Breast epithelium (tissue), 4 donors: ENCODE results near the gene TNK2. TPM values are rescaled to one million over a fixed set of nuclear protein-coding genes. Genes with fewer than 3 reads are reported as not detected.

ENCODE experiments used
- DNase-seq, 2 donors: peaks; one replicate each; pipeline ENCODE4 v3.0.0-alpha.2; 2019; ENCODE audit warnings: low spot score in 2 of 2
- H3K27ac ChIP-seq, 2 donors: fragments of 200-600 bp; sonication (generic) in 1 of 2; one replicate each; pipeline ENCODE4 v1.5.1; 2016 to 2019; ENCODE audit warnings: mild to moderate bottlenecking in 1 of 2
- H3K27me3 ChIP-seq, 2 donors: fragments of 200-600 bp; sonication (generic) in 1 of 2; one replicate each; pipeline versions ENCODE4 v1.5.1 to v1.6.0; 2017 to 2019; ENCODE audit warnings: control low read depth in 1 of 2, mild to moderate bottlenecking in 1 of 2
- H3K36me3 ChIP-seq: fragments of 200-600 bp; one replicate; pipeline ENCODE4 v1.5.1; 2019
- H3K4me1 ChIP-seq, 2 donors: fragments of 200-600 bp; sonication (generic); one replicate each; pipeline ENCODE4 v1.5.1; 2016 to 2019; ENCODE audit warnings: control low read depth in 1 of 2
- H3K4me3 ChIP-seq, 3 donors: fragments of 200-600 bp; sonication (generic); 1 replicate in 2 of 3; 2 replicates in 1 of 3; pipeline ENCODE4 v1.5.1; 2016 to 2019; ENCODE audit warnings: mild to moderate bottlenecking in 3 of 3, moderate library complexity in 2 of 3
- H3K9me3 ChIP-seq, 2 donors: fragments of 200-600 bp; sonication (generic) in 1 of 2; one replicate each; pipeline ENCODE4 v1.5.1; 2016 to 2019; ENCODE audit warnings: control low read depth in 1 of 2
- POLR2A ChIP-seq: fragments of 450-650 bp; IDR thresholded peaks from one replicate; pipeline ENCODE4 v1.6.1; 2016; ENCODE audit warnings: antibody characterized with exemption, mild to moderate bottlenecking, moderate library complexity
- POLR2AphosphoS5 ChIP-seq, 3 donors: sonication (generic); formaldehyde crosslinking; IDR thresholded peaks; one replicate each; pipeline ENCODE4 v1.6.1; 2017; ENCODE audit warnings: antibody characterized with exemption in 3 of 3
- intact Hi-C: fragments of 100-400 bp; cut with DNase I; formaldehyde crosslinking; loops from one replicate; pipeline ENCODE4 v1.15.1; 2023; ENCODE audit warnings: low total_unique reads
- total RNA-seq, 3 donors: library from RNA; depleted of rRNA; stranded (reverse); fragments of >200 nt; gene quantifications; one replicate each; pipeline ENCODE4 v1.1.0, GENCODE V29; 2016
- TF ChIP-seq, protein P1 (sequence below), 3 donors: fragments of 450-650 bp; IDR thresholded peaks; one replicate each; pipeline ENCODE4 v1.5.1; 2016 to 2017; ENCODE audit warnings: antibody characterized with exemption in 3 of 3, mild to moderate bottlenecking in 3 of 3, moderate library complexity in 3 of 3

TNK2 gene
- total RNA-seq, 3 donors from 2014 or later = 13.1 to 28.7 (median 24.9) TPM

DNA sequence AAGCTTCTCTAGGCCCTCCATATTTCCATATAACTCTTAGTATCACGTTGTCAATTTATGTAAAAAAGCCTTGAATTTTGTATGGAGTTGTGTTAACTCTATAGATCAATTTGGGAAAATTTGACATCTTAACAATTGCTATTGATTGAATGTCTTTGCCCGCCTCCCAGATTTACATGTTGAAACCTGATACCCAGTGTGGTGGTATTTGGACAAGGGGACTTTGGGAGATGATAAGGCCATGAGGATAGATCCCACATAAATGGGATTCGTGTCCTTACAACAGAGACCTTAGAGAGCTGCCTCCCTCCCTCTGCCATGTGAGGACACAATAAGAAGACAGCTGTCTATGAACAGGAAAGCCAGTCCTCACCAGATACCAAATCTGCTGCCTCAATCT lies 21.1 kb upstream of the TNK2 start:
- no peaks in the 10 kb centered on the region for H3K4me1 ChIP-seq
- DNase-seq = no peak
- H3K4me3 ChIP-seq = no peak overlapping the region
- no peak overlapping the region for H3K27ac ChIP-seq
- TF ChIP-seq POLR2A (no peak), POLR2AphosphoS5 (IDR thresholded peaks at IDR 0.05) (no peak)
- TF ChIP-seq, protein P1, sequence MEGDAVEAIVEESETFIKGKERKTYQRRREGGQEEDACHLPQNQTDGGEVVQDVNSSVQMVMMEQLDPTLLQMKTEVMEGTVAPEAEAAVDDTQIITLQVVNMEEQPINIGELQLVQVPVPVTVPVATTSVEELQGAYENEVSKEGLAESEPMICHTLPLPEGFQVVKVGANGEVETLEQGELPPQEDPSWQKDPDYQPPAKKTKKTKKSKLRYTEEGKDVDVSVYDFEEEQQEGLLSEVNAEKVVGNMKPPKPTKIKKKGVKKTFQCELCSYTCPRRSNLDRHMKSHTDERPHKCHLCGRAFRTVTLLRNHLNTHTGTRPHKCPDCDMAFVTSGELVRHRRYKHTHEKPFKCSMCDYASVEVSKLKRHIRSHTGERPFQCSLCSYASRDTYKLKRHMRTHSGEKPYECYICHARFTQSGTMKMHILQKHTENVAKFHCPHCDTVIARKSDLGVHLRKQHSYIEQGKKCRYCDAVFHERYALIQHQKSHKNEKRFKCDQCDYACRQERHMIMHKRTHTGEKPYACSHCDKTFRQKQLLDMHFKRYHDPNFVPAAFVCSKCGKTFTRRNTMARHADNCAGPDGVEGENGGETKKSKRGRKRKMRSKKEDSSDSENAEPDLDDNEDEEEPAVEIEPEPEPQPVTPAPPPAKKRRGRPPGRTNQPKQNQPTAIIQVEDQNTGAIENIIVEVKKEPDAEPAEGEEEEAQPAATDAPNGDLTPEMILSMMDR (IDR thresholded peaks at IDR 0.05) = no peak
- intact Hi-C loops = no loop called here
- H3K27me3 ChIP-seq = no peaks in the 10 kb centered on the region
- H3K9me3 ChIP-seq = no peaks in the 10 kb centered on the region
- H3K36me3 ChIP-seq = no peaks in the 10 kb centered on the region

DNA sequence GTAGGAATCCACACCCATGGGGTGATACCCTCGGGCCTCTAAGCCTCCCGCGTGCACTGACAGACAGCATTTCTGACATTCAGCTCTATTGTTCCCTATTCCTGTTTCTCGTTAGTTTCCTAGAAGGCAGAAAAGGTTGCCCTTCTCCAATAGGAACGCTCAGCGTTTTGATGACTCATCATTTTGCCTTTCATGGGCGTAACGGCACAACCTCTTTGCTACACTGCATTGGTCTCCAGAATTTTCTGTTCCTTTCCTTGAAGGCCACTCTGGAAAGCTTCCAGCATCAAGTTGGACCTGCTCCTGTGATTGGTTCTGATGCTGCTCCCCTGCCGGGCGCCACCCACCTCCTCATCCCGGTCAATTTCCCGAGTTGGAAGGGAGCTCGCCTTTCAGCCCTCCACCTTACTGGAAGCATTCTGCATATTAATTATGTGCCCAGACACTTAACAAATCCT lies 13.0 kb upstream of the TNK2 start:
- H3K4me1 ChIP-seq = no peaks in the 10 kb centered on the region
- H3K4me3 ChIP-seq = no peak overlapping the region
- no peaks in the 10 kb centered on the region for H3K9me3 ChIP-seq
- intact Hi-C loops = no loop called here
- no peak overlapping the region for H3K27ac ChIP-seq
- TF ChIP-seq POLR2A = no peak
- TF ChIP-seq, protein P1 (IDR thresholded peaks at IDR 0.05) = no peak
- TF ChIP-seq POLR2AphosphoS5 (IDR thresholded peaks at IDR 0.05) = no peak
- no peaks in the 10 kb centered on the region for H3K36me3 ChIP-seq
- no peaks in the 10 kb centered on the region for H3K27me3 ChIP-seq
- peak in 1 of 2 donors; percentile 9 for DNase-seq

DNA sequence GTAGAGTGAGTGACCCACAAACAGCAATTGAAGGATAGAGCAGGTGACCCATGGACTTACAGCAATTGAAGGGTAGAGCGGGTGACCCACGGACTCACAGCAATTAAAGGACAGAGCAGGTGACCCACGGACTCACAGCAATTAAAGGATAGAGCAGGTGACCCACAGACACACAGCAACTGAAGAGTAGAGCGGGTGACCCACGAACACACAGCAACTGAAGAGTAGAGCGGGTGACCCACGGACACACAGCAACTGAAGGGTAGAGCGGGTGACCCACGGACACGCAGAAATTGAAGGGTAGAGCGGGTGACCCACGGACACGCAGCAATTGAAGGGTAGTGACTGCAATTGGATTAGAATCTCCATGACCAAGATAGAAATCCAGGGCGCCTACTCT lies 9.8 kb upstream of the TNK2 start:
- intact Hi-C loops = loop anchor here (2.0 kb wide), 1 partner anchor 61 kb away; no protein-coding TSS in a partner anchor
- no peak for TF ChIP-seq POLR2A
- TF ChIP-seq POLR2AphosphoS5 (IDR thresholded peaks at IDR 0.05) = no peak
- TF ChIP-seq, protein P1 (IDR thresholded peaks at IDR 0.05) = no peak
- Histone ChIP-seq H3K9me3 (no peaks in the 10 kb centered on the region), H3K4me3 (no peak overlapping the region), H3K27ac (no peak overlapping the region), H3K4me1 (peaks cover 0 to 9% of the 10 kb centered on the region in 2 donors), H3K27me3 (no peaks in the 10 kb centered on the region), H3K36me3 (no peaks in the 10 kb centered on the region)
- DNase-seq = peak in 1 of 2 donors; percentile 28

DNA sequence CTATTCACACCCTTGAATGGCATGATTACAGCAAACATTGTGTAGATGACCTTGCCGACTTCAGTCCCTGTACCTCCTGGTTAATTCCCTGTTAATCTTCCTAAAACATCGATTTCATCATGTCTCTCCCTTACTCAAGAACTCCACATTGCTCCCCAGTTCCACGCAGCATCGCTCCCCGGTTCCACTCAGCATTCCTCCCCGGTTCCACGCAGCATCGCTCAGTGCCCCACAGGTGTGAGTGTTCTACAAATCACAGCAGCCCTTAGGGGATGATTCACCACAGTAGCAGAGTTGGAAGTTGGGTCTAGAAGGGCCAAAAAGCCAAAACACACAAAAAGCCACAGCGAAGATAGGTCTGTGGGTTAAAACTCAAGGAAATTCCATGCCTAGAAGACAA lies 8.6 kb upstream of the TNK2 start:
- TF ChIP-seq, protein P1 (IDR thresholded peaks at IDR 0.05) = no peak
- no peak for TF ChIP-seq POLR2A
- TF ChIP-seq POLR2AphosphoS5 (IDR thresholded peaks at IDR 0.05) = no peak
- intact Hi-C loops = no loop called here
- Histone ChIP-seq H3K9me3 (no peaks in the 10 kb centered on the region), H3K27ac (no peak overlapping the region), H3K4me3 (no peak overlapping the region), H3K27me3 (no peaks in the 10 kb centered on the region), H3K36me3 (no peaks in the 10 kb centered on the region), H3K4me1 (peaks cover 0 to 9% of the 10 kb centered on the region in 2 donors)
- no peak for DNase-seq

DNA sequence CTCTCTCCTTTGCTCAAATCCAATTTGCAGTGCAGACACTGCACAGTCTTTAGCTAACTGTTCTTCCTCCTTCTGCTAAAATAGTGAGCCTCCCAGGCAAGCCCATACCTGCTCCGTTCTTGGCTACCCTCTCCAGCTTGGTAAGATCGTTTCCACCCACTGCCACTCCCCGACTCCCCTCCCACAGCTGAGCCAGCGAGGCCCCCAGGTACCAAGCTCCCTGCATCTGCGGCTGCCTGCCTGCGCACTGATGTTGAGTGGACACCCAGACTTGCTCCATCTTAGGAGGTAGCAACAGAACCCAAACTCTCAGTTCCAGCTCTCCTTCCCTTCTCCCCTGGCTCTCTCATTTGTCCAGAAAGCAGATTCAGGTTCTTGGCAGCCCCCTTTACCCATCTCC lies 7.9 kb upstream of the TNK2 start:
- intact Hi-C loops = no loop called here
- no peak for DNase-seq
- no peaks in the 10 kb centered on the region for H3K36me3 ChIP-seq

More for the DNA sequence above, 7.9 kb upstream of the TNK2 start:
- Histone ChIP-seq H3K4me1 (peaks cover 0 to 9% of the 10 kb centered on the region in 2 donors), H3K27ac (no peak overlapping the region), H3K4me3 (no peak overlapping the region), H3K27me3 (no peaks in the 10 kb centered on the region), H3K9me3 (no peaks in the 10 kb centered on the region)
- TF ChIP-seq, protein P1 (IDR thresholded peaks at IDR 0.05) = no peak
- TF ChIP-seq POLR2A (no peak), POLR2AphosphoS5 (IDR thresholded peaks at IDR 0.05) (no peak)
